ACC112 (cell line): ENCODE data around the gene CNTN6.
"Not testable (repeated sequence)": the region's sequence is repeated elsewhere in the genome, so short reads cannot be mapped to it uniquely, and the experiment has no call there.

Source experiments
- H2AFZ ChIP-seq: fragments of 200-600 bp; sonication (generic); one replicate; pipeline ENCODE4 v1.6.0; 2017; ENCODE audit warnings: antibody characterized with exemption, low read length; ENCODE audit not compliant: unreplicated experiment
- H3K27ac ChIP-seq: fragments of 200-600 bp; sonication (generic); 2 replicates; pipeline ENCODE4 v1.5.1; 2014; ENCODE audit warnings: low read depth, mild to moderate bottlenecking, antibody characterized with exemption, low read length, moderate library complexity
- H3K27me3 ChIP-seq: fragments of 200-600 bp; sonication (generic); 2 replicates; pipeline ENCODE4 v1.6.1; 2014; ENCODE audit warnings: mild to moderate bottlenecking, antibody characterized with exemption, low read length, moderate library complexity, mixed read lengths; ENCODE audit not compliant: insufficient read depth
- H3K36me3 ChIP-seq: fragments of 200-600 bp; sonication (generic); 2 replicates; pipeline ENCODE4 v1.6.1; 2016; ENCODE audit warnings: mild to moderate bottlenecking, antibody characterized with exemption, low read length, moderate library complexity, mixed read lengths; ENCODE audit not compliant: insufficient read depth
- H3K4me1 ChIP-seq: fragments of 200-600 bp; sonication (generic); one replicate; pipeline ENCODE4 v1.6.1; 2016; ENCODE audit warnings: low read length, mixed read lengths; ENCODE audit not compliant: insufficient read depth, unreplicated experiment, control insufficient read depth
- H3K4me3 ChIP-seq: fragments of 200-600 bp; sonication (generic); 2 replicates; pipeline ENCODE4 v1.5.1; 2014; ENCODE audit warnings: mild to moderate bottlenecking, low read depth, low read length
- H3K79me2 ChIP-seq: fragments of 200-600 bp; sonication (generic); one replicate; pipeline ENCODE4 v1.6.0; 2016; ENCODE audit warnings: low read length; ENCODE audit not compliant: control insufficient read depth, unreplicated experiment, insufficient read depth

The CNTN6 gene

GRCh38 chr3:1346386-1346785 lies 253.6 kb downstream of the CNTN6 start:
- Histone ChIP-seq H3K79me2 (no peaks in the 10 kb centered on the region), H3K4me3 (no peak overlapping the region), H3K27ac (no peak overlapping the region), H2AFZ (no peak overlapping the region), H3K36me3 (no peaks in the 10 kb centered on the region), H3K4me1 (no peaks in the 10 kb centered on the region), H3K27me3 (peaks cover 8% of the 10 kb centered on the region; the same call in 1 of the 2 replicates)

- Histone ChIP-seq H3K27ac (no peak overlapping the region), H3K27me3 (peaks cover 8% of the 10 kb centered on the region), H2AFZ (no peak overlapping the region), H3K4me1 (no peaks in the 10 kb centered on the region), H3K36me3 (no peaks in the 10 kb centered on the region), H3K79me2 (no peaks in the 10 kb centered on the region), H3K4me3 (no peak overlapping the region)
These were observed 255.7 kb downstream of the CNTN6 start for GRCh38 chr3:1348547-1348946.

- no peaks in the 10 kb centered on the region for H3K4me1 ChIP-seq
- H3K36me3 ChIP-seq, result no peaks in the 10 kb centered on the region
- H3K4me3 ChIP-seq, result no peak overlapping the region
These were observed 258.1 kb downstream of the CNTN6 start for GRCh38 chr3:1350885-1351284.

GRCh38 chr3:1355691-1356090 lies 262.9 kb downstream of the CNTN6 start:
- Histone ChIP-seq H3K27me3 (no peaks in the 10 kb centered on the region; the same call in 1 of the 2 replicates), H3K4me1 (no peaks in the 10 kb centered on the region)

More at GRCh38 chr3:1350885-1351284, 258.1 kb downstream of the CNTN6 start:
- Histone ChIP-seq H2AFZ (no peak overlapping the region), H3K27me3 (peaks cover 8% of the 10 kb centered on the region), H3K27ac (no peak overlapping the region), H3K79me2 (no peaks in the 10 kb centered on the region)

GRCh38 chr3:1356101-1356500 lies 263.3 kb downstream of the CNTN6 start:
- no peaks in the 10 kb centered on the region for H3K36me3 ChIP-seq
- H3K79me2 ChIP-seq, result no peaks in the 10 kb centered on the region
- H2AFZ ChIP-seq, result no peak overlapping the region
- no peaks in the 10 kb centered on the region; the same call in 1 of the 2 replicates for H3K27me3 ChIP-seq
- H3K4me1 ChIP-seq, result no peaks in the 10 kb centered on the region
- H3K4me3 ChIP-seq, result no peak overlapping the region
- no peak overlapping the region for H3K27ac ChIP-seq

More at GRCh38 chr3:1355691-1356090, 262.9 kb downstream of the CNTN6 start:
- Histone ChIP-seq H3K36me3 (no peaks in the 10 kb centered on the region), H2AFZ (no peak overlapping the region), H3K27ac (no peak overlapping the region), H3K4me3 (no peak overlapping the region), H3K79me2 (no peaks in the 10 kb centered on the region)

GRCh38 chr3:1365528-1365927 lies 272.7 kb downstream of the CNTN6 start:
- Histone ChIP-seq H3K36me3 (no peaks in the 10 kb centered on the region), H3K27ac (no peak overlapping the region), H2AFZ (no peak overlapping the region), H3K4me3 (no peak overlapping the region), H3K4me1 (no peaks in the 10 kb centered on the region), H3K27me3 (no peaks in the 10 kb centered on the region), H3K79me2 (no peaks in the 10 kb centered on the region)

- no peaks in the 10 kb centered on the region for H3K4me1 ChIP-seq
- no peaks in the 10 kb centered on the region for H3K36me3 ChIP-seq
- no peak overlapping the region for H2AFZ ChIP-seq
- H3K27ac ChIP-seq, result no peak overlapping the region
- H3K4me3 ChIP-seq, result no peak overlapping the region
- no peaks in the 10 kb centered on the region for H3K27me3 ChIP-seq
- H3K79me2 ChIP-seq, result no peaks in the 10 kb centered on the region
These were observed 281.6 kb downstream of the CNTN6 start for GRCh38 chr3:1374471-1374870.

- Histone ChIP-seq H2AFZ (no peak overlapping the region), H3K4me3 (no peak overlapping the region), H3K27me3 (no peaks in the 10 kb centered on the region), H3K27ac (no peak overlapping the region), H3K36me3 (no peaks in the 10 kb centered on the region), H3K4me1 (no peaks in the 10 kb centered on the region), H3K79me2 (no peaks in the 10 kb centered on the region)
These were observed 282.3 kb downstream of the CNTN6 start for GRCh38 chr3:1375145-1375544.

- Histone ChIP-seq H3K79me2 (no peaks in the 10 kb centered on the region), H3K4me3 (no peak overlapping the region), H2AFZ (no peak overlapping the region), H3K4me1 (no peaks in the 10 kb centered on the region), H3K36me3 (no peaks in the 10 kb centered on the region), H3K27me3 (no peaks in the 10 kb centered on the region), H3K27ac (no peak overlapping the region)
These were observed 288.3 kb downstream of the CNTN6 start for GRCh38 chr3:1380926-1381646.

GRCh38 chr3:1381647-1382036 lies 288.8 kb downstream of the CNTN6 start:
- H3K27me3 ChIP-seq, result no peaks in the 10 kb centered on the region
- no peaks in the 10 kb centered on the region for H3K79me2 ChIP-seq
- H3K27ac ChIP-seq, result no peak overlapping the region
- H3K36me3 ChIP-seq, result no peaks in the 10 kb centered on the region
- H3K4me1 ChIP-seq, result no peaks in the 10 kb centered on the region
- H2AFZ ChIP-seq, result no peak overlapping the region
- H3K4me3 ChIP-seq, result no peak overlapping the region

- not testable (repeated sequence) for H2AFZ ChIP-seq, H3K4me3 ChIP-seq, H3K27ac ChIP-seq, H3K27me3 ChIP-seq, H3K36me3 ChIP-seq, H3K4me1 ChIP-seq, H3K79me2 ChIP-seq
These were observed 294.6 kb downstream of the CNTN6 start for GRCh38 chr3:1387396-1387905.
